ENCODE data around the gene LAD1.

The LAD1 gene

DNA sequence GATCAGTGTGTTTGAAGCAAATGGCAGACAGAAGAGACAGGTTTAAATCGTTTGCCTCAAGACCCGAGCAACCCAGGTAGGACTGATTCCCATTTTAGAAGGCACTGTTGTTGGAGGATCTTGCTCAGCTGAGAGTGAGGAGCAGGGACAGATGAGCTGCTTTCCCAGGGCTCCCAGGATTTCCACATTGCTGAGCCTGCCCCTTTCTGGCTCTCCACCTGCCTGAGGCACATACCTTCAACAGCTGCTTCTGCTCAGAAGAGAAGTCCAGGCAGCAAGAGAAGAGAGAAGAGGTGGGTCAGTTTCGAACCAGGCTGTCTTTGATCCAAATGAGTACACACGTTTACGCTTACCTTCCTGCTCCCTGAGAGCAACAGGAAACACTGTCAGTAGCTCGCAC is 27.3 kb downstream of the LAD1 start:
- Histone ChIP-seq H3K4me3 (ENCODE audit: low read length) (no peak overlapping the region), H3K9ac (ENCODE audit: low read length) (no peak overlapping the region), H3K27me3 (ENCODE audit: control insufficient read depth, insufficient read depth, low read length) (peaks cover 80% of the 10 kb centered on the region), H3K36me3 (ENCODE audit: control insufficient read depth, insufficient read depth, low read length) (no peaks in the 10 kb centered on the region), H3K4me1 (ENCODE audit: control insufficient read depth, insufficient read depth, low read length) (no peaks in the 10 kb centered on the region), H3K9me3 (ENCODE audit: control insufficient read depth, low read length) (no peaks in the 10 kb centered on the region)

GRCh38 chr1:201371276-201371675 is 27.8 kb downstream of the LAD1 start:
- H3K36me3 ChIP-seq (ENCODE audit: control insufficient read depth, insufficient read depth, low read length), result no peaks in the 10 kb centered on the region
- H3K4me1 ChIP-seq (ENCODE audit: control insufficient read depth, insufficient read depth, low read length), result no peaks in the 10 kb centered on the region
- no peak overlapping the region for H3K9ac ChIP-seq (ENCODE audit: low read length)
- peaks cover 78% of the 10 kb centered on the region for H3K27me3 ChIP-seq (ENCODE audit: control insufficient read depth, insufficient read depth, low read length)
- no peak overlapping the region for H3K4me3 ChIP-seq (ENCODE audit: low read length)
- H3K9me3 ChIP-seq (ENCODE audit: control insufficient read depth, low read length), result no peaks in the 10 kb centered on the region

GRCh38 chr1:201370500-201370899 is 28.6 kb downstream of the LAD1 start:
- no peaks in the 10 kb centered on the region for H3K9me3 ChIP-seq (ENCODE audit: control insufficient read depth, low read length)
- no peaks in the 10 kb centered on the region for H3K36me3 ChIP-seq (ENCODE audit: control insufficient read depth, insufficient read depth, low read length)
- no peak overlapping the region for H3K9ac ChIP-seq (ENCODE audit: low read length)
- H3K4me3 ChIP-seq (ENCODE audit: low read length), result no peak overlapping the region
- peaks cover 71% of the 10 kb centered on the region for H3K27me3 ChIP-seq (ENCODE audit: control insufficient read depth, insufficient read depth, low read length)
- H3K4me1 ChIP-seq (ENCODE audit: control insufficient read depth, insufficient read depth, low read length), result no peaks in the 10 kb centered on the region

- H3K9me3 ChIP-seq (ENCODE audit: control insufficient read depth, low read length), result no peaks in the 10 kb centered on the region
- no peaks in the 10 kb centered on the region for H3K36me3 ChIP-seq (ENCODE audit: control insufficient read depth, insufficient read depth, low read length)
- H3K9ac ChIP-seq (ENCODE audit: low read length), result no peak overlapping the region
- H3K4me3 ChIP-seq (ENCODE audit: low read length), result no peak overlapping the region
- H3K4me1 ChIP-seq (ENCODE audit: control insufficient read depth, insufficient read depth, low read length), result no peaks in the 10 kb centered on the region
- H3K27me3 ChIP-seq (ENCODE audit: control insufficient read depth, insufficient read depth, low read length), result peaks cover 58% of the 10 kb centered on the region
Observed at GRCh38 chr1:201369209-201369608, 29.9 kb downstream of the LAD1 start.

- Histone ChIP-seq H3K27me3 (ENCODE audit: control insufficient read depth, insufficient read depth, low read length) (peaks cover 50% of the 10 kb centered on the region), H3K36me3 (ENCODE audit: control insufficient read depth, insufficient read depth, low read length) (no peaks in the 10 kb centered on the region)
Observed at GRCh38 chr1:201366696-201367095, 32.4 kb downstream of the LAD1 start.

DNA sequence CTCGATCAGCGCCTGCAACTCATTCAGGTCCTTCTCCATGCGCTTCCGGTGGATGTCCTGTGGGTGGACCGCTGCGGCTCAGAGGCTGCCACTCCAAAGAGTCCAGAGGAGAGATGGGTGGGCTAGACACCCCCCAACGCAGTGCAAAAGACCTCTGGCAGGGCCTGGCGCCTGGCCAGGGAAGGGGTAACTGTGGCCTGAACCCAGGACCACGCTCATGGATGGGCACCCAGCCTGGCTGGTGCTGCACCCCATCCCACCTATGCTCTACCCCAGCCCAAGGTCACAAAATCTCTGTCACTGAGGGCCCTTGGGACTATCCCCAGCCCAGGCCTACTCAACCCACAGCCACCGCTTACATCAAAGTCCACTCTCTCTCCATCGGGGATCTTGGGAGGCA is 33.9 kb downstream of the LAD1 start:
- Histone ChIP-seq H3K4me1 (ENCODE audit: control insufficient read depth, insufficient read depth, low read length) (no peaks in the 10 kb centered on the region), H3K27me3 (ENCODE audit: control insufficient read depth, insufficient read depth, low read length) (peaks cover 41% of the 10 kb centered on the region), H3K4me3 (ENCODE audit: low read length) (no peak overlapping the region), H3K36me3 (ENCODE audit: control insufficient read depth, insufficient read depth, low read length) (no peaks in the 10 kb centered on the region), H3K9ac (ENCODE audit: low read length) (no peak overlapping the region), H3K9me3 (ENCODE audit: control insufficient read depth, low read length) (no peaks in the 10 kb centered on the region)

More at GRCh38 chr1:201366696-201367095, 32.4 kb downstream of the LAD1 start:
- H3K4me3 ChIP-seq (ENCODE audit: low read length), result no peak overlapping the region
- H3K4me1 ChIP-seq (ENCODE audit: control insufficient read depth, insufficient read depth, low read length), result no peaks in the 10 kb centered on the region
- H3K9ac ChIP-seq (ENCODE audit: low read length), result no peak overlapping the region
- no peaks in the 10 kb centered on the region for H3K9me3 ChIP-seq (ENCODE audit: control insufficient read depth, low read length)

- Histone ChIP-seq H3K36me3 (ENCODE audit: control insufficient read depth, insufficient read depth, low read length) (no peaks in the 10 kb centered on the region), H3K4me3 (ENCODE audit: low read length) (no peak overlapping the region), H3K9ac (ENCODE audit: low read length) (no peak overlapping the region), H3K4me1 (ENCODE audit: control insufficient read depth, insufficient read depth, low read length) (no peaks in the 10 kb centered on the region), H3K9me3 (ENCODE audit: control insufficient read depth, low read length) (no peaks in the 10 kb centered on the region), H3K27me3 (ENCODE audit: control insufficient read depth, insufficient read depth, low read length) (peaks cover 36% of the 10 kb centered on the region)
Observed at GRCh38 chr1:201364808-201365105, 34.4 kb downstream of the LAD1 start.

GRCh38 chr1:201363467-201363866 is 35.7 kb downstream of the LAD1 start:
- Histone ChIP-seq H3K27me3 (ENCODE audit: control insufficient read depth, insufficient read depth, low read length) (peaks cover 26% of the 10 kb centered on the region), H3K36me3 (ENCODE audit: control insufficient read depth, insufficient read depth, low read length) (no peaks in the 10 kb centered on the region), H3K9me3 (ENCODE audit: control insufficient read depth, low read length) (no peaks in the 10 kb centered on the region), H3K9ac (ENCODE audit: low read length) (no peak overlapping the region), H3K4me1 (ENCODE audit: control insufficient read depth, insufficient read depth, low read length) (no peaks in the 10 kb centered on the region), H3K4me3 (ENCODE audit: low read length) (no peak overlapping the region)

DNA sequence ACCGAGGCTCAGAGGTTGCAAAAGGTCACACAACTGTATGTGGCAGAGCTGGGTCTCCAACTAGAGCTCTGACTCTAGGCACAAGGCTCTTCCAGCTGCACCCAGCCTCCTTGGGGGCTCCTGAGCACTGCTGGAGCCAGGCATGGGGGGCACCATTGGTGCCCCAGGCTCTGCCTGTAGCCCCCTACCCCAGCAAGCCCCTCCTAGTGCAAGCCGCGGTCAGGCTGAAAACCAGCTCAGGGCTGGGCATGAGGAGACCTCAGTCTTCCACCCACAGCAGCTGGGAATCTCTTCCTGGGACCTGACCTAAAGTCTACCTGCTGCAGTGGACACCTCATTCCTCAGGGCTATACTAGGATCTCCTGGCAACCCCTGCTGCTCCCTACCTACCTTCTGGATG is 36.2 kb downstream of the LAD1 start:
- H3K9me3 ChIP-seq (ENCODE audit: control insufficient read depth, low read length), result no peaks in the 10 kb centered on the region
- H3K9ac ChIP-seq (ENCODE audit: low read length), result no peak overlapping the region
- H3K4me3 ChIP-seq (ENCODE audit: low read length), result no peak overlapping the region
- H3K4me1 ChIP-seq (ENCODE audit: control insufficient read depth, insufficient read depth, low read length), result no peaks in the 10 kb centered on the region
- H3K27me3 ChIP-seq (ENCODE audit: control insufficient read depth, insufficient read depth, low read length), result peaks cover 28% of the 10 kb centered on the region
- no peaks in the 10 kb centered on the region for H3K36me3 ChIP-seq (ENCODE audit: control insufficient read depth, insufficient read depth, low read length)

DNA sequence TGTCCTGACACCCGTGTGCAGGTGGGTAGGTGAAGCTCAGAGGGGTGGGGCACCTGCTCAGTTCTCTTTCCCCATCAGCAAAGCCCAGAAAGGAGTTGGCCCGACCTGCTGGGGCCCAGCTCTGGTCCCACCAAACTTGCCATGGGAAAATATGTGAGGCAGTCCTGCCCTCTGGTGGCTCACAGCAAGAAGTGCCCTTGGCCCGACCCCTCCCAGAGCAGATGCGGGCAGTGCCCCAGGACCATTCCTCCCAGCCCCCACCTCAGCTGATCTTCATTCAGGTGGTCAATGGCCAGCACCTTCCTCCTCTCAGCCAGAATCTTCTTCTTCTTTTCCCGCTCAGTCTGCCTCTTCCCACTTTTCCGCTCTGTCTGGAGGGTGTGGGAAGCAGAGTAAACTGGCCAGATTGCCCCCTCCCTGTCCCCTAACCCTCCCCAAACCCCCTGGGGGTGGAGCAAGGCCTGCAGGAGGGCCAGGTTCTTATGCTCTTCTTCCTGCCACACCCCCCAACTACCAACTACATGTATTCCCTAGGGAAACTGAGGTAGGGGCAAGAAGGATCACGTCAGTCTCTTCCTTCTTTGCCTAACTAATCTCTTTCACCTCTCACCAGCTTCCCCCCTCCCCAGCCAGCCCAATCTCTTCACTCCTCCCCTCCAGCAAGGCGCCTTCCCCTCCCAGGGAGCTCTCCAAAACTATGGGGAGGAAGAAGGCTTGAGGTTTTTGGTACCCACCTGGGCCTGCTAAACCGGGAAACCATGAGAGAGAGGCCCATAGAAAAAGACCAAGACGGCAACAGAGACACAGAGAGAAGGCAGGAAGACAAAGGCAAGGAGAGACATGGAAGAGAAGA is 37.2 kb downstream of the LAD1 start:
- Histone ChIP-seq H3K4me3 (ENCODE audit: low read length) (no peak overlapping the region), H3K4me1 (ENCODE audit: control insufficient read depth, insufficient read depth, low read length) (no peaks in the 10 kb centered on the region), H3K9me3 (ENCODE audit: control insufficient read depth, low read length) (no peaks in the 10 kb centered on the region), H3K36me3 (ENCODE audit: control insufficient read depth, insufficient read depth, low read length) (no peaks in the 10 kb centered on the region), H3K9ac (ENCODE audit: low read length) (no peak overlapping the region), H3K27me3 (ENCODE audit: control insufficient read depth, insufficient read depth, low read length) (peaks cover 21% of the 10 kb centered on the region)

GRCh38 chr1:201360901-201361651 is 38.0 kb downstream of the LAD1 start:
- Histone ChIP-seq H3K9ac (ENCODE audit: low read length) (no peak overlapping the region), H3K4me3 (ENCODE audit: low read length) (no peak overlapping the region), H3K4me1 (ENCODE audit: control insufficient read depth, insufficient read depth, low read length) (no peaks in the 10 kb centered on the region), H3K9me3 (ENCODE audit: control insufficient read depth, low read length) (no peaks in the 10 kb centered on the region), H3K36me3 (ENCODE audit: control insufficient read depth, insufficient read depth, low read length) (no peaks in the 10 kb centered on the region), H3K27me3 (ENCODE audit: control insufficient read depth, insufficient read depth, low read length) (peaks cover 18% of the 10 kb centered on the region)

DNA sequence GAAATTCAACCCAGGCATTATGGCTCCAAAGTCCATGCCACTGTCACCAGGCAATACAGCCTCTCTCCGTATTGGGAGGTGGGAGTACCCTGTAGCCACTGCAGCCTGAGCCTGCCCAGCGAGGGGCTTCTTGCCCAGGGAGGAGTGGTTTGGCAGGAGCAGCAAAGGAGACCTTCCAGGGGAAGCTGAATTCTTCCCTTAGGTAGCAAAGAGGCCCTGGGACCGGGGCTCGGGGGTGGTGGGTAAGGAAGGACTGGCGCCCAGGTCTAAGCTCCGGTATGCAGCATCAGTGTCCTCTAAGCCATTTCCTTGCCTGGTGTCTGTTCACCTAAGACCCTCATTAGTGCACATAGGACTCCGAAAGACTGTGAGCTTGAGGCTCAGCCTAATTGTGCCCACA is 38.6 kb downstream of the LAD1 start:
- H3K36me3 ChIP-seq (ENCODE audit: control insufficient read depth, insufficient read depth, low read length), result no peaks in the 10 kb centered on the region

More for the DNA sequence above, 38.6 kb downstream of the LAD1 start:
- no peak overlapping the region for H3K9ac ChIP-seq (ENCODE audit: low read length)
- peaks cover 18% of the 10 kb centered on the region for H3K27me3 ChIP-seq (ENCODE audit: control insufficient read depth, insufficient read depth, low read length)
- H3K4me3 ChIP-seq (ENCODE audit: low read length), result no peak overlapping the region
- H3K9me3 ChIP-seq (ENCODE audit: control insufficient read depth, low read length), result no peaks in the 10 kb centered on the region
- no peaks in the 10 kb centered on the region for H3K4me1 ChIP-seq (ENCODE audit: control insufficient read depth, insufficient read depth, low read length)

All from mucosa of stomach (tissue), 1 donor.